ENCODE results near the gene TNPO2. TPM values are rescaled to one million over a fixed set of nuclear protein-coding genes. Genes with fewer than 3 reads are reported as not detected.
A peak's percentile ranks its signal among the peaks of the same experiment; 100 is the strongest.

Gene TNPO2
- total and polyA plus RNA-seq, 2 of the 13 experiments (the other 11 are each of a cell fraction or from before 2014, with no cell fraction given) = 31.7 to 61.0 TPM

DNA sequence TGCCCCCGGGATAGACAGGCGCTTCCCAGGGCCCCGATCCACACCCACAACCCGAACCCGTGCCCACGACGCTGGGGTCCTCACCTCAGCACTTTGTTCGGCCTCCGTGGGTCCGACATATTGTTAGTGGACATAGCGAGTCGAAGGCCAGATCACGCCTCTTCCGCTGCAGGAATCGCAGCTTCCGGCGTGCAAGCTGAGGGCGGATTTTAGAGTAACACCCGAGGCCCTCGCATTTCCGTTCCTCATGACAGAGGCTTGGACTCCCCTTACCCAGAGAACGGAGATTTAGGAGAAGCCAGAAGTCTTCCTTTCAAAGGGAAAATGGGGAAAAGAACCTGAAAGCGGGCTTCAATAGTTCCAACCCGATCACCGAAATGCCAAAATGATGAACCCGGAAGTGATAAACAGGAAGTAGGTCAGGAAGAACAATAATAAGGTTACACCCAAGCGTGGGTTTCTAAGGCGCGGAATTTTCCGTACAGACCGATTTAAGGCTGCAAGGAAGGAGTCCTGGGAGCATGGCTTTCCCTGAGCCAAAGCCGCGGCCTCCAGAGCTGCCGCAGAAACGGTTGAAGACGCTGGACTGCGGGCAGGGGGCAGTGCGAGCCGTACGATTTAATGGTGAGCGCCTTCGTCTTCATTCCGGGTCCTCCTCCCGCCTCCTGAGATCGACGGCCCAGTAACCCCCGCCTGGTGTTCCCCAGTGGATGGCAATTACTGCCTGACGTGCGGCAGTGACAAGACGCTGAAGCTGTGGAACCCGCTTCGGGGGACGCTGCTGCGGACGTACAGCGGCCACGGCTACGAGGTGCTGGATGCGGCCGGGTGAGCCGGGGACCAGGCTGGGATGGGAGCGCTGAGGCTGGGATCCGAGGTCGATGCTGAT lies 54.2 kb downstream of the TNPO2 start (continued):
- TF ChIP-seq ZNF367 (CRISPR knock-in tag; IDR thresholded peaks at IDR 0.05; ENCODE audit: borderline replicate concordance) (no peak), ZFP36L2 (CRISPR knock-in tag; IDR thresholded peaks at IDR 0.05) (no peak), MTF2 (CRISPR knock-in tag; IDR thresholded peaks at IDR 0.05; ENCODE audit: borderline replicate concordance) (peak; percentile 50; the same call in 1 of the 2 replicates), NCOR1 (IDR thresholded peaks at IDR 0.05; ENCODE audit: borderline replicate concordance, low read length) (peak; percentile 71; the same call in 1 of the 2 replicates), ZNF720 (CRISPR knock-in tag; IDR thresholded peaks at IDR 0.05) (no peak), IKZF4 (CRISPR knock-in tag; IDR thresholded peaks at IDR 0.05; ENCODE audit: borderline replicate concordance, low read depth, not compliant biosample characterization) (no peak), PRPF4 (IDR thresholded peaks at IDR 0.05; ENCODE audit: low read depth, low read length, poor library complexity, severe bottlenecking) (no peak), CCDC6 (CRISPR knock-in tag; IDR thresholded peaks at IDR 0.05) (peak; percentile 51; the same call in 1 of the 2 replicates), ZNF878 (CRISPR knock-in tag; IDR thresholded peaks at IDR 0.05) (no peak), PHB2 (IDR thresholded peaks at IDR 0.05; ENCODE audit: partially characterized antibody) (no peak), ZNF850 (CRISPR knock-in tag; conservative IDR thresholded peaks at IDR 0.05) (no peak), ZNF180 (CRISPR knock-in tag; IDR thresholded peaks at IDR 0.05; ENCODE audit: borderline replicate concordance, low read depth) (no peak), ZNF264 (CRISPR knock-in tag; IDR thresholded peaks at IDR 0.05) (0 out of 2 replicates have a peak, but pooled peaks have one; percentile 46), ZNF776 (CRISPR knock-in tag; IDR thresholded peaks at IDR 0.05) (no peak; the same call in 1 of the 2 replicates), MED8 (CRISPR knock-in tag; IDR thresholded peaks at IDR 0.05; ENCODE audit: insufficient replicate concordance) (peak; percentile 45), ZNF781 (CRISPR knock-in tag; IDR thresholded peaks at IDR 0.05; ENCODE audit: borderline replicate concordance, not compliant biosample characterization) (peak; percentile 66)
- TF ChIP-seq, protein P1, sequence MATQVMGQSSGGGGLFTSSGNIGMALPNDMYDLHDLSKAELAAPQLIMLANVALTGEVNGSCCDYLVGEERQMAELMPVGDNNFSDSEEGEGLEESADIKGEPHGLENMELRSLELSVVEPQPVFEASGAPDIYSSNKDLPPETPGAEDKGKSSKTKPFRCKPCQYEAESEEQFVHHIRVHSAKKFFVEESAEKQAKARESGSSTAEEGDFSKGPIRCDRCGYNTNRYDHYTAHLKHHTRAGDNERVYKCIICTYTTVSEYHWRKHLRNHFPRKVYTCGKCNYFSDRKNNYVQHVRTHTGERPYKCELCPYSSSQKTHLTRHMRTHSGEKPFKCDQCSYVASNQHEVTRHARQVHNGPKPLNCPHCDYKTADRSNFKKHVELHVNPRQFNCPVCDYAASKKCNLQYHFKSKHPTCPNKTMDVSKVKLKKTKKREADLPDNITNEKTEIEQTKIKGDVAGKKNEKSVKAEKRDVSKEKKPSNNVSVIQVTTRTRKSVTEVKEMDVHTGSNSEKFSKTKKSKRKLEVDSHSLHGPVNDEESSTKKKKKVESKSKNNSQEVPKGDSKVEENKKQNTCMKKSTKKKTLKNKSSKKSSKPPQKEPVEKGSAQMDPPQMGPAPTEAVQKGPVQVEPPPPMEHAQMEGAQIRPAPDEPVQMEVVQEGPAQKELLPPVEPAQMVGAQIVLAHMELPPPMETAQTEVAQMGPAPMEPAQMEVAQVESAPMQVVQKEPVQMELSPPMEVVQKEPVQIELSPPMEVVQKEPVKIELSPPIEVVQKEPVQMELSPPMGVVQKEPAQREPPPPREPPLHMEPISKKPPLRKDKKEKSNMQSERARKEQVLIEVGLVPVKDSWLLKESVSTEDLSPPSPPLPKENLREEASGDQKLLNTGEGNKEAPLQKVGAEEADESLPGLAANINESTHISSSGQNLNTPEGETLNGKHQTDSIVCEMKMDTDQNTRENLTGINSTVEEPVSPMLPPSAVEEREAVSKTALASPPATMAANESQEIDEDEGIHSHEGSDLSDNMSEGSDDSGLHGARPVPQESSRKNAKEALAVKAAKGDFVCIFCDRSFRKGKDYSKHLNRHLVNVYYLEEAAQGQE (IDR thresholded peaks at IDR 0.05; ENCODE audit: borderline replicate concordance in 1 of 2, low read depth in 1 of 2, low read length in 2 of 2) = no peak
- TF ChIP-seq, protein P2, sequence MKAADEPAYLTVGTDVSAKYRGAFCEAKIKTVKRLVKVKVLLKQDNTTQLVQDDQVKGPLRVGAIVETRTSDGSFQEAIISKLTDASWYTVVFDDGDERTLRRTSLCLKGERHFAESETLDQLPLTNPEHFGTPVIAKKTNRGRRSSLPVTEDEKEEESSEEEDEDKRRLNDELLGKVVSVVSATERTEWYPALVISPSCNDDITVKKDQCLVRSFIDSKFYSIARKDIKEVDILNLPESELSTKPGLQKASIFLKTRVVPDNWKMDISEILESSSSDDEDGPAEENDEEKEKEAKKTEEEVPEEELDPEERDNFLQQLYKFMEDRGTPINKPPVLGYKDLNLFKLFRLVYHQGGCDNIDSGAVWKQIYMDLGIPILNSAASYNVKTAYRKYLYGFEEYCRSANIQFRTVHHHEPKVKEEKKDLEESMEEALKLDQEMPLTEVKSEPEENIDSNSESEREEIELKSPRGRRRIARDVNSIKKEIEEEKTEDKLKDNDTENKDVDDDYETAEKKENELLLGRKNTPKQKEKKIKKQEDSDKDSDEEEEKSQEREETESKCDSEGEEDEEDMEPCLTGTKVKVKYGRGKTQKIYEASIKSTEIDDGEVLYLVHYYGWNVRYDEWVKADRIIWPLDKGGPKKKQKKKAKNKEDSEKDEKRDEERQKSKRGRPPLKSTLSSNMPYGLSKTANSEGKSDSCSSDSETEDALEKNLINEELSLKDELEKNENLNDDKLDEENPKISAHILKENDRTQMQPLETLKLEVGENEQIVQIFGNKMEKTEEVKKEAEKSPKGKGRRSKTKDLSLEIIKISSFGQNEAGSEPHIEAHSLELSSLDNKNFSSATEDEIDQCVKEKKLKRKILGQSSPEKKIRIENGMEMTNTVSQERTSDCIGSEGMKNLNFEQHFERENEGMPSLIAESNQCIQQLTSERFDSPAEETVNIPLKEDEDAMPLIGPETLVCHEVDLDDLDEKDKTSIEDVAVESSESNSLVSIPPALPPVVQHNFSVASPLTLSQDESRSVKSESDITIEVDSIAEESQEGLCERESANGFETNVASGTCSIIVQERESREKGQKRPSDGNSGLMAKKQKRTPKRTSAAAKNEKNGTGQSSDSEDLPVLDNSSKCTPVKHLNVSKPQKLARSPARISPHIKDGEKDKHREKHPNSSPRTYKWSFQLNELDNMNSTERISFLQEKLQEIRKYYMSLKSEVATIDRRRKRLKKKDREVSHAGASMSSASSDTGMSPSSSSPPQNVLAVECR (CRISPR knock-in tag; IDR thresholded peaks at IDR 0.05; ENCODE audit: borderline replicate concordance) = peak; percentile 93
- TF ChIP-seq, protein P3, sequence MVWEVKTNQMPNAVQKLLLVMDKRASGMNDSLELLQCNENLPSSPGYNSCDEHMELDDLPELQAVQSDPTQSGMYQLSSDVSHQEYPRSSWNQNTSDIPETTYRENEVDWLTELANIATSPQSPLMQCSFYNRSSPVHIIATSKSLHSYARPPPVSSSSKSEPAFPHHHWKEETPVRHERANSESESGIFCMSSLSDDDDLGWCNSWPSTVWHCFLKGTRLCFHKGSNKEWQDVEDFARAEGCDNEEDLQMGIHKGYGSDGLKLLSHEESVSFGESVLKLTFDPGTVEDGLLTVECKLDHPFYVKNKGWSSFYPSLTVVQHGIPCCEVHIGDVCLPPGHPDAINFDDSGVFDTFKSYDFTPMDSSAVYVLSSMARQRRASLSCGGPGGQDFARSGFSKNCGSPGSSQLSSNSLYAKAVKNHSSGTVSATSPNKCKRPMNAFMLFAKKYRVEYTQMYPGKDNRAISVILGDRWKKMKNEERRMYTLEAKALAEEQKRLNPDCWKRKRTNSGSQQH (CRISPR knock-in tag; IDR thresholded peaks at IDR 0.05; ENCODE audit: low read depth) = no peak; the same call in 1 of the 2 replicates
